Fibroblast of pulmonary artery (primary cell): ENCODE measurements around the gene IL31RA.
A peak's percentile ranks its signal among the peaks of the same experiment; 100 is the strongest.

Source experiments
- DNase-seq: peaks from one replicate; pipeline ENCODE4 v3.0.0-alpha.2; 2010; ENCODE audit warnings: low read depth
- H3K4me3 ChIP-seq: replicated peaks from 2 replicates; pipeline ENCODE4 v1.5.1; 2011; ENCODE audit warnings: low read depth, mild to moderate bottlenecking, control low read depth, low read length, moderate library complexity
- CTCF ChIP-seq: IDR thresholded peaks from 2 replicates; pipeline ENCODE4 v1.5.1; 2011; ENCODE audit warnings: mild to moderate bottlenecking, control low read depth, low read length, inconsistent platforms; ENCODE audit errors: missing control alignments

IL31RA gene

GRCh38 chr5:55892479-55892878 is 41.3 kb downstream of the IL31RA start:
- H3K4me3 ChIP-seq, result no peak overlapping the region
- TF ChIP-seq CTCF, result no peak
- DNase-seq, result no peak

DNA sequence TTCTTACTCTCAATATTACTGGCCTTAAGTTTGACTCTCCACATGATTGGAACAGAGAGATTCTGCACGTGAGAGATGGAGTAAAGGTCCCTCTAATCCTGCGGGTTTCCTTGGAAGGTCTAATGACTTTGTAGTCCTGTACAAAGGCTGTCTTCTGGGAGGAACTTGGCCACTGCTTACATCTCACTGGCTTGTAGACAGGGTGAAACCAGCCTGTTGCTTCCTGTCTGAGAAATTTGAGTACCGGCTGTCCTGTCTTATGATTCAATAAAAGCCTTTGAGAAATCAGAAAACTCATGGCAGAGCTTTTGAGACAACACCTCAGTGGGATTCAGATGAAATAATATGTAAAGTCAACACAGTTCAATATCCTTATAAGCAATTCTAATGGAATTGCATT is 43.0 kb downstream of the IL31RA start:
- no peak for TF ChIP-seq CTCF
- no peak overlapping the region for H3K4me3 ChIP-seq
- peak; percentile 17 for DNase-seq

GRCh38 chr5:55895346-55895745 is 44.2 kb downstream of the IL31RA start:
- TF ChIP-seq CTCF, result no peak
- DNase-seq, result peak; percentile 11
- H3K4me3 ChIP-seq, result no peak overlapping the region

- no peak for TF ChIP-seq CTCF
- no peak for DNase-seq
- no peak overlapping the region for H3K4me3 ChIP-seq
Observed at GRCh38 chr5:55896238-55896637, 45.1 kb downstream of the IL31RA start.

DNA sequence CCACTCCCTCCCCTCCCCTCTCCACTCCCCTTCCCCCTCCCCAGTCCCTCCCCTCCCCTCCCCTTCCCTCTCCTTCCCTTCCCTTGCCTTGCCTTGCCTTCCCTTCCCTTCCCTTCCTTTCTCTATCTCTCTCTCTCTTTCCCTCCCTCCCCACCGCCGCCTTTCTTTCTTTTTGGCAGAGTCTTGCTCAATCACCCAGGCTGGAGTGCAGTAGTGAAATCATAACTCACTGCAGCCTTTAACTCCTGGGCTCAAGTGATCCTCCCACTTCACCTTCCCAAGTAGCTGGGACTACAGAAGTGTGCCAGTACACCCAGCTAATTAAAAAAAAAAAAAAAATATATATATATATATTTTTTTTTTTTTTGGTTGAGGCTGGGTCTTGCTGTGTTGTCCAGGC is 45.5 kb downstream of the IL31RA start:
- no peak overlapping the region for H3K4me3 ChIP-seq
- TF ChIP-seq CTCF, result no peak
- DNase-seq, result peak; percentile 56

DNA sequence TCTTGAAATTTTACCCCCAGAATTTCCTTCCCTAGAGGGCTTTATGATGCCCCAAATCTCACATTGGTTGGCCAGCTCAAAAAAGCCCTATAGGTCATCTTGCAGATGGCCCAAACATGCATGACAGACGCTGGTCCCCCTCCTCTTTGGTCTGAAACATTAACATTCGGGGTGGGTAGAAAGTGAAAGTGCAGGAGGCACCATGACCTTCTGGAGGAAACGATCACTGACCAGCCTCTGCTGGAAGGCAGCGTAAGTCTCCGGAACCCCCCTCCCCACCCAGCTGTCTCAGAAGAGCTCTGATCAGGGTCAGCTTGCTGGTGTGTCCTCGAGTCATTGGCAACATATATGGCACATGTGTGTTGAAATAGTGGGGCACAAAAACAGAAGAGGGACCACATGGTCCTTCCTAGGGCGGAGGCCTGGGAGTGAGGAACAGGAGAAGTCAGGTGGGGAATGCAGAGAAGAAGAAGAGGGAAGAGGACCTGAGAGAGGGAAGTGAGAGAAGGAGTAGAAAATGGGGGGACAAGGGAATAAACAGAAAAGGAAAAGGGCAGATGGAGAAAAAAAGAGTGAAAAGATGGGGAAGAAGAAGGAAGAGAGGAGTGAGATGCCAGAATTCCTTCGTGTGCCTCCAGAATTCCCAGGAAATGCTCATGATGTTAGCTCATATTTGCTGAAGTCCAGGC is 46.2 kb downstream of the IL31RA start:
- TF ChIP-seq CTCF, result no peak
- no peak for DNase-seq
- H3K4me3 ChIP-seq, result no peak overlapping the region

DNA sequence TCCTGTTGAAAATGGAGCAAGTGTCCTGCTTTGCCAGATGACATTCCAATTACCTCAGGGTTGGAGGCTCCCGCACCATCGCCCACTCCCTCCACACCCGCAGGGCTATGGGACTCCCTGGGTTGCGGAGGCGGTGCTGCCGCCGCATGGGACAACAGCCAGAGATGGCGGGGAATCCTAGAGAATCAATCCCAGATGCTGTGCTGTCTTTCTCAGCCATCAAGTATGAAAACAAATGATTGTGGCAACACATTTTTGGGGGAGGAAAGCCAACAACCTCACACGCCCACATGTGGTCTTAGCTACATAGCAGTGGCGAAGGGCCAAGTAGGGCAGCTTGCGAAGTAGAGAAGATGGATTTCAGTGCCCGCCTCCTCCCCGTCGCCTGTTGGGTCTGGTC is 46.7 kb downstream of the IL31RA start:
- H3K4me3 ChIP-seq, result no peak overlapping the region
- TF ChIP-seq CTCF, result no peak
- DNase-seq, result peak; percentile 84
